Effector memory CD8-positive, alpha-beta T cell (primary cell): ENCODE measurements around the gene FCAR.
"Not testable (repeated sequence)": the region's sequence is repeated elsewhere in the genome, so short reads cannot be mapped to it uniquely, and the experiment has no call there.

Experiments used
- ATAC-seq: fragments of 150-1000 bp; cut with Tn5 transposase; replicated peaks from 2 replicates; pipeline ENCODE4 v1.10.0; 2021; ENCODE audit warnings: mild to moderate bottlenecking, moderate library complexity
- DNase-seq, 3 experiments: peaks; one replicate each; pipeline ENCODE4 v3.0.0; 2021
- H3K27ac Mint-ChIP-seq, 2 donors: one replicate each; pipeline ENCODE4 v1.8.0; 2022; ENCODE audit warnings: mild to moderate bottlenecking in 2 of 2, mixed read lengths in 2 of 2, moderate library complexity in 2 of 2
- H3K27me3 Mint-ChIP-seq, 2 donors: one replicate each; pipeline ENCODE4 v1.8.0; 2022; ENCODE audit warnings: mixed read lengths in 2 of 2
- H3K36me3 Mint-ChIP-seq: one replicate; pipeline ENCODE4 v1.8.0; 2022; ENCODE audit warnings: mild to moderate bottlenecking, moderate library complexity, mixed read lengths; ENCODE audit not compliant: insufficient read depth
- H3K4me1 Mint-ChIP-seq, 2 donors: one replicate each; pipeline ENCODE4 v1.8.0; 2022; ENCODE audit warnings: low read depth in 2 of 2, mixed read lengths in 2 of 2
- H3K4me3 Mint-ChIP-seq, 2 donors: one replicate each; pipeline ENCODE4 v1.8.0; 2022; ENCODE audit warnings: mild to moderate bottlenecking in 2 of 2, mixed read lengths in 2 of 2, moderate library complexity in 2 of 2
- H3K9me3 Mint-ChIP-seq, 2 donors: one replicate each; pipeline ENCODE4 v1.8.0; 2022; ENCODE audit warnings: mixed read lengths in 2 of 2

The FCAR gene

GRCh38 chr19:54863459-54863858 is 10.6 kb upstream of the FCAR start:
- ATAC-seq, H3K36me3 Mint-ChIP-seq, H3K27ac Mint-ChIP-seq, DNase-seq, H3K4me3 Mint-ChIP-seq, H3K4me1 Mint-ChIP-seq, H3K9me3 Mint-ChIP-seq: not testable (repeated sequence)
- peaks cover 47 to 57% of the 10 kb centered on the region in 2 donors for H3K27me3 Mint-ChIP-seq

- ATAC-seq (no peak), DNase-seq (no peak)
- Mint-ChIP-seq H3K4me1 (no peaks in the 10 kb centered on the region), H3K27me3 (peaks cover 3 to 25% of the 10 kb centered on the region in 2 donors), H3K27ac (no peak overlapping the region), H3K4me3 (no peak overlapping the region), H3K36me3 (no peaks in the 10 kb centered on the region), H3K9me3 (no peaks in the 10 kb centered on the region)
These were observed 2.3 kb upstream of the FCAR start for GRCh38 chr19:54871696-54872095.

GRCh38 chr19:54875506-54875905 is 1.5 kb downstream of the FCAR start:
- Mint-ChIP-seq H3K4me3 (no peak overlapping the region), H3K36me3 (no peaks in the 10 kb centered on the region), H3K4me1 (no peaks in the 10 kb centered on the region), H3K27me3 (peaks cover 7 to 18% of the 10 kb centered on the region in 2 donors), H3K27ac (no peak overlapping the region), H3K9me3 (no peaks in the 10 kb centered on the region)
- DNase-seq (no peak), ATAC-seq (no peak)

GRCh38 chr19:54877471-54877870 is 3.4 kb downstream of the FCAR start:
- no peak overlapping the region for H3K27ac Mint-ChIP-seq
- DNase-seq, result no peak
- H3K4me1 Mint-ChIP-seq, result peaks cover 0 to 5% of the 10 kb centered on the region in 2 donors
- peaks cover 3% of the 10 kb centered on the region for H3K36me3 Mint-ChIP-seq
- peaks cover 18 to 21% of the 10 kb centered on the region in 2 donors for H3K27me3 Mint-ChIP-seq
- ATAC-seq, result no peak
- H3K9me3 Mint-ChIP-seq, result no peaks in the 10 kb centered on the region
- no peak overlapping the region for H3K4me3 Mint-ChIP-seq

- H3K4me1 Mint-ChIP-seq, result peaks cover 0 to 8% of the 10 kb centered on the region in 2 donors
- no peak overlapping the region for H3K27ac Mint-ChIP-seq
- ATAC-seq (no peak), DNase-seq (no peak)
- no peaks in the 10 kb centered on the region for H3K9me3 Mint-ChIP-seq
- peaks cover 9% of the 10 kb centered on the region for H3K36me3 Mint-ChIP-seq
- H3K27me3 Mint-ChIP-seq, result peaks cover 18 to 19% of the 10 kb centered on the region in 2 donors
- H3K4me3 Mint-ChIP-seq, result no peak overlapping the region
These were observed 7.8 kb downstream of the FCAR start for GRCh38 chr19:54881884-54882283.

GRCh38 chr19:54882758-54883157 is 8.7 kb downstream of the FCAR start:
- peak overlapping the region in 1 of 2 donors; percentile 65 for H3K27ac Mint-ChIP-seq
- DNase-seq, result no peak
- H3K4me3 Mint-ChIP-seq, result peak overlapping the region; percentile 8 to 24

GRCh38 chr19:54883228-54883627 is 9.2 kb downstream of the FCAR start:
- H3K27me3 Mint-ChIP-seq, result peaks cover 18 to 19% of the 10 kb centered on the region in 2 donors
- no peaks in the 10 kb centered on the region for H3K9me3 Mint-ChIP-seq
- peak overlapping the region in 1 of 2 donors; percentile 65 for H3K27ac Mint-ChIP-seq
- H3K4me3 Mint-ChIP-seq, result peak overlapping the region; percentile 8 to 24
- DNase-seq, result no peak
- H3K36me3 Mint-ChIP-seq, result peaks cover 10% of the 10 kb centered on the region
- no peak for ATAC-seq
- peaks cover 0 to 8% of the 10 kb centered on the region in 2 donors for H3K4me1 Mint-ChIP-seq

More at GRCh38 chr19:54882758-54883157, 8.7 kb downstream of the FCAR start:
- Mint-ChIP-seq H3K36me3 (peaks cover 10% of the 10 kb centered on the region), H3K27me3 (peaks cover 18 to 19% of the 10 kb centered on the region in 2 donors), H3K4me1 (peaks cover 0 to 8% of the 10 kb centered on the region in 2 donors), H3K9me3 (no peaks in the 10 kb centered on the region)
- peak; percentile 35 for ATAC-seq

GRCh38 chr19:54888239-54888638 is 14.2 kb downstream of the FCAR start:
- Mint-ChIP-seq H3K27ac (no peak overlapping the region), H3K4me1 (no peaks in the 10 kb centered on the region), H3K9me3 (no peaks in the 10 kb centered on the region), H3K36me3 (peaks cover 7% of the 10 kb centered on the region), H3K27me3 (no peaks in the 10 kb centered on the region), H3K4me3 (no peak overlapping the region)
- no peak for ATAC-seq
- DNase-seq, result no peak

- Mint-ChIP-seq H3K27ac (no peak overlapping the region), H3K27me3 (no peaks in the 10 kb centered on the region), H3K9me3 (no peaks in the 10 kb centered on the region), H3K4me3 (no peak overlapping the region), H3K36me3 (peaks cover 7% of the 10 kb centered on the region), H3K4me1 (no peaks in the 10 kb centered on the region)
- ATAC-seq, result no peak
- no peak for DNase-seq
These were observed 15.5 kb downstream of the FCAR start for GRCh38 chr19:54889566-54889965.

- ATAC-seq, result no peak
- Mint-ChIP-seq H3K4me1 (no peaks in the 10 kb centered on the region), H3K27ac (no peak overlapping the region), H3K4me3 (no peak overlapping the region), H3K36me3 (no peaks in the 10 kb centered on the region), H3K27me3 (peaks cover 23 to 30% of the 10 kb centered on the region in 2 donors), H3K9me3 (no peaks in the 10 kb centered on the region)
- DNase-seq, result no peak
These were observed 19.4 kb downstream of the FCAR start for GRCh38 chr19:54893406-54893805.

- H3K27me3 Mint-ChIP-seq, result peaks cover 30 to 37% of the 10 kb centered on the region in 2 donors
- H3K36me3 Mint-ChIP-seq, H3K9me3 Mint-ChIP-seq, DNase-seq, H3K27ac Mint-ChIP-seq, ATAC-seq, H3K4me3 Mint-ChIP-seq, H3K4me1 Mint-ChIP-seq: not testable (repeated sequence)
These were observed 20.1 kb downstream of the FCAR start for GRCh38 chr19:54894106-54894505.

- no peaks in the 10 kb centered on the region for H3K4me1 Mint-ChIP-seq
- H3K9me3 Mint-ChIP-seq, result no peaks in the 10 kb centered on the region
- DNase-seq, result no peak
- no peak overlapping the region for H3K4me3 Mint-ChIP-seq
- ATAC-seq, result no peak
- no peaks in the 10 kb centered on the region for H3K36me3 Mint-ChIP-seq
- peaks cover 42 to 50% of the 10 kb centered on the region in 2 donors for H3K27me3 Mint-ChIP-seq
- no peak overlapping the region for H3K27ac Mint-ChIP-seq
These were observed 22.0 kb downstream of the FCAR start for GRCh38 chr19:54896036-54896435.

GRCh38 chr19:54898685-54899084 is 24.6 kb downstream of the FCAR start:
- H3K4me1 Mint-ChIP-seq, H3K9me3 Mint-ChIP-seq, DNase-seq, ATAC-seq, H3K36me3 Mint-ChIP-seq, H3K27ac Mint-ChIP-seq, H3K4me3 Mint-ChIP-seq: not testable (repeated sequence)
- peaks cover 42 to 50% of the 10 kb centered on the region in 2 donors for H3K27me3 Mint-ChIP-seq

- not testable (repeated sequence) for H3K36me3 Mint-ChIP-seq, ATAC-seq, DNase-seq, H3K9me3 Mint-ChIP-seq, H3K4me1 Mint-ChIP-seq, H3K27ac Mint-ChIP-seq, H3K4me3 Mint-ChIP-seq
- peaks cover 42 to 50% of the 10 kb centered on the region in 2 donors for H3K27me3 Mint-ChIP-seq
These were observed 25.6 kb downstream of the FCAR start for GRCh38 chr19:54899646-54900045.

GRCh38 chr19:54901153-54901552 is 27.1 kb downstream of the FCAR start:
- not testable (repeated sequence) for H3K9me3 Mint-ChIP-seq, H3K36me3 Mint-ChIP-seq, DNase-seq, ATAC-seq, H3K4me3 Mint-ChIP-seq
- Mint-ChIP-seq H3K27me3 (peaks cover 36 to 52% of the 10 kb centered on the region in 2 donors), H3K27ac (peak overlapping the region in 1 of 2 donors; percentile 63), H3K4me1 (peaks cover 0 to 10% of the 10 kb centered on the region in 2 donors)
